ENCODE results near the gene OR2W3.
A peak's percentile ranks its signal among the peaks of the same experiment; 100 is the strongest.

The OR2W3 gene

DNA sequence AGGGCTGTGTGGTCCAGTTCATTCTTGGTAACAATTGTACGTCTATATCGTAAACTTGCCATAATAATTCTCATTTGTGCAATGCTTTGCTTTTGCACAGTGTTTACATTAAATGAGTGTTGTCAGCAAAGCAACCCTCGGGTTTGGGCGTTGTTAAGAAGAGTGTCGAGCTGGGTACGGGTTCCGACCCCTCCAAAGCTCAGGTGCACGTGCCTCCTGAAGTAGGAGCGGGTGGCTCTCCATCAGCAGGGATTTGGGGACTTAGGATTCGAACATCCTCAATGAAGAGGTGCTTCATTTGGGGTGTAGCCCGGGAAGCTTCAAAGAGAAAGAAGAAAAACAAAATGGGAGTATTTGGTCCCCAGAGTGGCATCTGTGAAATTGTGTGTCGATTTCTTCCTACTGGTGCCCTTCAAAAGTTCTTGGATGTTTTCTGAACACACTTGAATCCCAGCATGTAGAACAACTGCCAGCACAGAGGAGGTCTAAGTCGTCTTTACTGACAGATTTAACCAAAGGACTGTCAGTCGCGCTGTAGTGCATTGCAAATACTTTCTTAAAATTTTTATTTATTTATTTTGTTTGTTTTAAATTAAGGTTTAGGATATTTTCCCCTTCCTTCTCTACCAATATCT lies 37.3 kb upstream of the OR2W3 start:
- DNase-seq (ENCODE audit: insufficient read length, low spot score) (no peak), FAIRE-seq (peak; percentile 72)
- TF ChIP-seq, protein P1, sequence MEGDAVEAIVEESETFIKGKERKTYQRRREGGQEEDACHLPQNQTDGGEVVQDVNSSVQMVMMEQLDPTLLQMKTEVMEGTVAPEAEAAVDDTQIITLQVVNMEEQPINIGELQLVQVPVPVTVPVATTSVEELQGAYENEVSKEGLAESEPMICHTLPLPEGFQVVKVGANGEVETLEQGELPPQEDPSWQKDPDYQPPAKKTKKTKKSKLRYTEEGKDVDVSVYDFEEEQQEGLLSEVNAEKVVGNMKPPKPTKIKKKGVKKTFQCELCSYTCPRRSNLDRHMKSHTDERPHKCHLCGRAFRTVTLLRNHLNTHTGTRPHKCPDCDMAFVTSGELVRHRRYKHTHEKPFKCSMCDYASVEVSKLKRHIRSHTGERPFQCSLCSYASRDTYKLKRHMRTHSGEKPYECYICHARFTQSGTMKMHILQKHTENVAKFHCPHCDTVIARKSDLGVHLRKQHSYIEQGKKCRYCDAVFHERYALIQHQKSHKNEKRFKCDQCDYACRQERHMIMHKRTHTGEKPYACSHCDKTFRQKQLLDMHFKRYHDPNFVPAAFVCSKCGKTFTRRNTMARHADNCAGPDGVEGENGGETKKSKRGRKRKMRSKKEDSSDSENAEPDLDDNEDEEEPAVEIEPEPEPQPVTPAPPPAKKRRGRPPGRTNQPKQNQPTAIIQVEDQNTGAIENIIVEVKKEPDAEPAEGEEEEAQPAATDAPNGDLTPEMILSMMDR (IDR thresholded peaks at IDR 0.05; ENCODE audit: insufficient read depth, missing control alignments), result no peak

DNA sequence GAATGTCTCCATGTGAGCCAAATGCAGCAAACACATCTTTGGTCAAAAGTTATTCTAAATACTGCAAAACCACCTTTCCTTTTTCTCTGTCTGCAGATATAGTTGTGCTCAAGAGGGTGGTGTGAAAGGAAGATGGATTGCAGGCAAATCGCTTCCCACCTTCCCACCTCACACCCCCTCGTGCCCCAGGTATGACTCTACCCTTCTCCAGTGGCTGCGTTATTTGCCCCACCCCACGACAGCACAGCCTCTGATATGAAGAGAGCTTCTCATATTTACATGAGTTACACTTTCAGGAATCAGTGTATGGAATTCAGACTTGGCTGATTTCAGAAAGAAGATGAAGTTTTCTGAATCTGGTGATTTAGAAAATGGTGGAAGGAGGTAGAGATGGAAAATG lies 32.6 kb upstream of the OR2W3 start:
- no peak for FAIRE-seq
- TF ChIP-seq, protein P1 (IDR thresholded peaks at IDR 0.05; ENCODE audit: insufficient read depth, missing control alignments), result no peak
- DNase-seq (ENCODE audit: insufficient read length, low spot score), result no peak

DNA sequence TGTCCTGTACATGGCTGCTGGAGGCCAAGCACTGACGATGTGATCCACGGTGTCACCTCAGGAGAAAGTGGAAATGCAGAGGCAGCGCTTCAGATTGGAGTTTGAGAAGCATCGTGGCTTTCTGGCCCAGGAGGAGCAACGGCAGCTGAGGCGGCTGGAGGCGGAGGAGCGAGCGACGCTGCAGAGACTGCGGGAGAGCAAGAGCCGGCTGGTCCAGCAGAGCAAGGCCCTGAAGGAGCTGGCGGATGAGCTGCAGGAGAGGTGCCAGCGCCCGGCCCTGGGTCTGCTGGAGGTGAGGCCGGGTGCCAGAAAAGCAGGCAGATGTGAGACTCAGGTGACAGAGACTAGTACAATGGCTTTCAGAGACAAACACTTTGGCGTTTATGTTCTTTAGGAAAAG lies 30.7 kb upstream of the OR2W3 start:
- TF ChIP-seq, protein P1 (IDR thresholded peaks at IDR 0.05; ENCODE audit: insufficient read depth, missing control alignments), result no peak
- DNase-seq (ENCODE audit: insufficient read length, low spot score) (no peak), FAIRE-seq (no peak)

GRCh38 chr1:247865416-247865815 lies 30.0 kb upstream of the OR2W3 start:
- DNase-seq (ENCODE audit: insufficient read length, low spot score), result peak; percentile 91
- FAIRE-seq, result peak; percentile 98
- TF ChIP-seq, protein P1 (IDR thresholded peaks at IDR 0.05; ENCODE audit: insufficient read depth, missing control alignments), result no peak

GRCh38 chr1:247883346-247883745 lies 12.0 kb upstream of the OR2W3 start:
- TF ChIP-seq, protein P1 (IDR thresholded peaks at IDR 0.05; ENCODE audit: insufficient read depth, missing control alignments), result no peak
- FAIRE-seq, result no peak
- no peak for DNase-seq (ENCODE audit: insufficient read length, low spot score)

DNA sequence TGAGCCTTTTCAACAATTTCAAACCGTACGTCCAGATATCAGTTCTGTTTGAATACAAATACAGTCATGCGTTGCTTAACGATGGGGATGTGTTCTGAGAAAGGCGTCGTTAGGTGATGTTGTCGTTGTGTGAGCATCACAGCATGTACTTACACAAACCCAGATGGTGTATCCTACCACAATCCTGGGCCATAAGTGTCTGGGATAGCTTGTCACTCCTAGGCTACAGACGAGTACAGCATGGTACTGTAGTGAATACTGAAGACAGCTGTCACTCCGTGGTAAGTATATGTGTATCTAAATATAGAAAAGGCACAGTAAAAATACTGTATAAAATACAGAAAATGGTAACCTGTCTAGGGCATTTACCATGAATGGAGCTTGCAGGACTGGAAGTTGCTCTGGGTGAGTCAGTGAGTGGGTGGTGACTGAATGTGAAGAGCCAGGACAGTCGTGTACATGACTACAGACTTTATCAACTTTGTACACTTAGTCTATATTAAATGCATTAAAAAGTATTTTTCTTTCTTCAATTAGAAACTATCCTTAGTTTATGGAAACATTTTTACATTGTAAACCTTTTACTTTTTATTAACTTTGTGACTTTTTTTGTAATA lies 10.5 kb upstream of the OR2W3 start:
- TF ChIP-seq, protein P1 (IDR thresholded peaks at IDR 0.05; ENCODE audit: insufficient read depth, missing control alignments), result no peak
- FAIRE-seq, result no peak
- no peak for DNase-seq (ENCODE audit: insufficient read length, low spot score)

- FAIRE-seq, result no peak
Observed at GRCh38 chr1:247895976-247896375, 589 bp downstream of the OR2W3 start.

More at GRCh38 chr1:247895976-247896375, 589 bp downstream of the OR2W3 start:
- TF ChIP-seq, protein P1 (IDR thresholded peaks at IDR 0.05; ENCODE audit: insufficient read depth, missing control alignments), result no peak
- no peak for DNase-seq (ENCODE audit: insufficient read length, low spot score)

Data from D721Med (cell line).